Neural crest cell (in vitro differentiated cells): ENCODE data around the gene GSK3B. TPM values are rescaled to one million over a fixed set of nuclear protein-coding genes. Genes with fewer than 3 reads are reported as not detected.

Source experiments
- DNase-seq: peaks from one replicate; pipeline ENCODE4 v3.0.0; 2021; ENCODE audit warnings: low read depth, mixed read lengths, low spot score
- H3K27ac Mint-ChIP-seq: one replicate; pipeline ENCODE4 v1.8.0; 2021; ENCODE audit warnings: mild to moderate bottlenecking, mixed read lengths; ENCODE audit not compliant: unreplicated experiment
- H3K27me3 Mint-ChIP-seq: 2 replicates; pipeline ENCODE4 v1.8.0; 2021; ENCODE audit warnings: low read depth, mild to moderate bottlenecking, mixed read lengths
- H3K36me3 Mint-ChIP-seq: 2 replicates; pipeline ENCODE4 v1.8.0; 2021; ENCODE audit warnings: low read depth, mild to moderate bottlenecking, mixed read lengths
- H3K4me1 Mint-ChIP-seq: 2 replicates; pipeline ENCODE4 v1.8.0; 2021; ENCODE audit warnings: mixed read lengths
- H3K4me3 Mint-ChIP-seq: one replicate; pipeline ENCODE4 v1.8.0; 2021; ENCODE audit warnings: mild to moderate bottlenecking, mixed read lengths
- H3K9me3 Mint-ChIP-seq: 2 replicates; pipeline ENCODE4 v1.8.0; 2021; ENCODE audit warnings: mixed read lengths
- CTCF ChIP-seq: fragments of 200-600 bp; sonication (generic); conservative IDR thresholded peaks from 2 replicates; pipeline ENCODE4 v1.5.0; 2021; ENCODE audit warnings: antibody characterized with exemption, mild to moderate bottlenecking
- total RNA-seq: library from RNA; stranded (reverse); gene quantifications from 2 replicates; pipeline ENCODE4 v1.2.1, GENCODE V29; 2021

The GSK3B gene
- total RNA-seq, 1 donor from 2014 or later, result 81.5 TPM

- TF ChIP-seq CTCF, result no peak
- DNase-seq, result no peak
- Mint-ChIP-seq H3K36me3 (peaks cover 2% of the 10 kb centered on the region), H3K4me3 (no peak overlapping the region), H3K9me3 (peaks cover 12% of the 10 kb centered on the region), H3K4me1 (peaks cover 3% of the 10 kb centered on the region), H3K27me3 (no peaks in the 10 kb centered on the region), H3K27ac (no peak overlapping the region)
These were observed 316.1 kb downstream of the GSK3B start for GRCh38 chr3:119778176-119778575.

- no peak overlapping the region for H3K4me3 Mint-ChIP-seq
- H3K4me1 Mint-ChIP-seq, result peaks cover 3% of the 10 kb centered on the region
These were observed 317.9 kb downstream of the GSK3B start for GRCh38 chr3:119776304-119776703.

GRCh38 chr3:119774444-119774843, 319.8 kb downstream of the GSK3B start:
- TF ChIP-seq CTCF, result no peak
- Mint-ChIP-seq H3K27me3 (no peaks in the 10 kb centered on the region), H3K36me3 (peaks cover 2% of the 10 kb centered on the region), H3K9me3 (peaks cover 12% of the 10 kb centered on the region), H3K27ac (no peak overlapping the region), H3K4me1 (peaks cover 3% of the 10 kb centered on the region), H3K4me3 (no peak overlapping the region)
- no peak for DNase-seq

More at GRCh38 chr3:119776304-119776703, 317.9 kb downstream of the GSK3B start:
- TF ChIP-seq CTCF, result no peak
- Mint-ChIP-seq H3K36me3 (peaks cover 2% of the 10 kb centered on the region), H3K27me3 (no peaks in the 10 kb centered on the region), H3K9me3 (peaks cover 12% of the 10 kb centered on the region), H3K27ac (no peak overlapping the region)
- DNase-seq, result no peak

Other genes starting within 250 kb of the GSK3B start
- 1.4 and 2.4 TPM in 2 replicates for gene GPR156, start 190.8 kb upstream of the GSK3B start, total RNA-seq